ENCODE data around the gene GLUL. TPM values are rescaled to one million over a fixed set of nuclear protein-coding genes. Genes with fewer than 3 reads are reported as not detected.

GLUL gene
- total RNA-seq, 6 experiments from 2014 or later = 184 to 493 (median 389) TPM

GRCh38 chr1:182332261-182333060, 59.1 kb downstream of the GLUL start:
- WGBS (ENCODE audit: insufficient coverage, low coverage, low lambda C conversion rate, missing lambda C conversion rate) = 70% methylated on average over 8 of the region's 13 CpGs
- H3K36me3 ChIP-seq = no peaks in the 10 kb centered on the region
- no peak for ATAC-seq
- no peaks in the 10 kb centered on the region for H3K4me1 ChIP-seq
- no peak for TF ChIP-seq CTCF (IDR thresholded peaks at IDR 0.05)
- no peak for TF ChIP-seq POLR2A (IDR thresholded peaks at IDR 0.05)
- no peaks in the 10 kb centered on the region for H3K27me3 ChIP-seq
- H3K9me3 ChIP-seq = no peaks in the 10 kb centered on the region
- no peak overlapping the region for H3K27ac ChIP-seq
- no peak for DNase-seq
- intact Hi-C loops (cut with DNase I) = no loop called here
- no peak overlapping the region for H3K4me3 ChIP-seq

Other genes with a start within 250 kb of the GLUL start
- not detected for gene TEDDM1, start 8.9 kb upstream of the GLUL start, total RNA-seq
- gene RGSL1, start 58.4 kb upstream of the GLUL start, total RNA-seq = not detected
- gene RNASEL, start 197.5 kb upstream of the GLUL start, total RNA-seq = 1 to 10 TPM; 1.8 to 3.3 (median 2.1) TPM
- 1 to 10 TPM in 3 of 6 experiments, under 1 TPM in 3; 0.15 to 3.4 (median 0.99) TPM for gene RGS16, start 212.6 kb upstream of the GLUL start, total RNA-seq